CD4-positive, alpha-beta memory T cell (primary cell): ENCODE results near the gene SLC22A23. TPM values are rescaled to one million over a fixed set of nuclear protein-coding genes. Genes with fewer than 3 reads are reported as not detected.
A peak's percentile ranks its signal among the peaks of the same experiment; 100 is the strongest.

ENCODE experiments used
- CTCF ChIA-PET: fragments of 350-600 bp; sonication (Branson Sonifier 250); formaldehyde crosslinking; loops from one replicate; lab custom pipeline; 2021; ENCODE audit warnings: inconsistent platforms; ENCODE audit not compliant: partially characterized antibody; lab: Charles Lee
- POLR2A ChIA-PET: fragments of 350-600 bp; sonication (Branson Sonifier 250); formaldehyde crosslinking; loops from one replicate; lab custom pipeline; 2021; ENCODE audit not compliant: partially characterized antibody; lab: Charles Lee
- DNase-seq, 5 donors: peaks; one replicate each; pipeline versions ENCODE4 v3.0.0 to v3.0.0-alpha.2; 2020 to 2022; ENCODE audit warnings: mixed read lengths in 1 of 5
- H3K27ac ChIP-seq: one replicate; pipeline ENCODE4 v1.7.0; 2013; ENCODE audit warnings: low read depth, low read length
- H3K27me3 ChIP-seq: 2 replicates; pipeline ENCODE4 v1.7.0; 2013; ENCODE audit warnings: mild to moderate bottlenecking, low read length, moderate library complexity; ENCODE audit not compliant: insufficient read depth
- H3K36me3 ChIP-seq: 2 replicates; pipeline ENCODE4 v1.7.0; 2013; ENCODE audit warnings: mild to moderate bottlenecking, low read length, moderate library complexity; ENCODE audit not compliant: insufficient read depth
- H3K4me1 ChIP-seq: 2 replicates; pipeline ENCODE4 v1.7.0; 2013; ENCODE audit warnings: mild to moderate bottlenecking, low read length, moderate library complexity; ENCODE audit not compliant: insufficient read depth
- H3K4me3 ChIP-seq, 2 donors: one replicate each; pipeline ENCODE4 v1.7.0; 2013; ENCODE audit warnings: low read length in 2 of 2, mild to moderate bottlenecking in 1 of 2
- H3K9me3 ChIP-seq, 2 donors: one replicate each; pipeline ENCODE4 v1.7.0; 2013; ENCODE audit warnings: low read length in 2 of 2, control low read depth in 1 of 2; ENCODE audit not compliant: control insufficient read depth in 1 of 2
- H3K27ac Mint-ChIP-seq, 7 donors: one replicate each; pipeline ENCODE4 v1.8.0; 2020 to 2021; ENCODE audit warnings: mixed read lengths in 7 of 7, mild to moderate bottlenecking in 6 of 7, inconsistent platforms in 3 of 7, moderate library complexity in 3 of 7
- H3K27me3 Mint-ChIP-seq, 2 donors: one replicate each; pipeline ENCODE4 v1.8.0; 2020 to 2021; ENCODE audit warnings: mixed read lengths in 2 of 2
- H3K36me3 Mint-ChIP-seq, 2 donors: one replicate each; pipeline ENCODE4 v1.8.0; 2020 to 2021; ENCODE audit warnings: mixed read lengths in 2 of 2, inconsistent platforms in 1 of 2, mild to moderate bottlenecking in 1 of 2
- H3K4me1 Mint-ChIP-seq, 4 donors: one replicate each; pipeline ENCODE4 v1.8.0; 2020 to 2021; ENCODE audit warnings: mixed read lengths in 4 of 4, mild to moderate bottlenecking in 1 of 4
- H3K4me3 Mint-ChIP-seq, 8 donors: one replicate each; pipeline ENCODE4 v1.8.0; 2020 to 2021; ENCODE audit warnings: mixed read lengths in 8 of 8, mild to moderate bottlenecking in 7 of 8, moderate library complexity in 6 of 8, inconsistent platforms in 3 of 8
- H3K9me3 Mint-ChIP-seq, 8 donors: one replicate each; pipeline ENCODE4 v1.8.0; 2020 to 2021; ENCODE audit warnings: mixed read lengths in 8 of 8, mild to moderate bottlenecking in 5 of 8, inconsistent platforms in 3 of 8, moderate library complexity in 1 of 8
- intact Hi-C: fragments of 100-400 bp; cut with micrococcal nuclease; formaldehyde crosslinking; loops from one replicate; pipeline ENCODE4 v1.15.1; 2023
- polyA plus RNA-seq, 2 donors: library from polyadenylated mRNA; unstranded; fragments of 300-500 nt; fragmentation: Illumina TruSeq; gene quantifications; one replicate each; pipeline ENCODE4 v1.2.3, GENCODE V29; 2021
- total RNA-seq, 2 experiments: library from RNA; stranded (reverse); gene quantifications; one replicate each; pipeline ENCODE4 v1.2.3, GENCODE V29; 2021

The SLC22A23 gene
- total and polyA plus RNA-seq, 4 experiments from 2014 or later: 0.32 to 12.5 (median 5.7) TPM

GRCh38 chr6:3240595-3240994 lies 216.3 kb downstream of the SLC22A23 start:
- Histone ChIP-seq H3K36me3 (no peaks in the 10 kb centered on the region), H3K9me3 (no peaks in the 10 kb centered on the region), H3K4me3 (no peak overlapping the region), H3K27me3 (peaks cover 4% of the 10 kb centered on the region), H3K27ac (no peak overlapping the region), H3K4me1 (no peaks in the 10 kb centered on the region)
- intact Hi-C loops: no loop called here
- CTCF ChIA-PET: interaction anchor here (1.2 kb wide), 1 partner anchor 11 kb away, joined by 7 read pairs; no protein-coding TSS in a partner anchor
- POLR2A ChIA-PET: no interaction called here
- Mint-ChIP-seq H3K36me3 (no peaks in the 10 kb centered on the region), H3K4me3 (no peak overlapping the region), H3K27me3 (peaks cover 28 to 42% of the 10 kb centered on the region in 2 donors), H3K27ac (no peak overlapping the region), H3K9me3 (no peaks in the 10 kb centered on the region), H3K4me1 (peaks cover 0 to 2% (median 0%) of the 10 kb centered on the region in 4 donors)
- DNase-seq: no peak

GRCh38 chr6:3239110-3239830 lies 217.6 kb downstream of the SLC22A23 start:
- H3K9me3 Mint-ChIP-seq: no peaks in the 10 kb centered on the region
- peaks cover 31 to 43% of the 10 kb centered on the region in 2 donors for H3K27me3 Mint-ChIP-seq
- peak overlapping the region in 1 of 7 donors; percentile 25 for H3K27ac Mint-ChIP-seq
- Histone ChIP-seq H3K4me1 (no peaks in the 10 kb centered on the region), H3K36me3 (no peaks in the 10 kb centered on the region), H3K9me3 (no peaks in the 10 kb centered on the region), H3K27ac (no peak overlapping the region), H3K27me3 (peaks cover 5% of the 10 kb centered on the region), H3K4me3 (no peak overlapping the region)
- POLR2A ChIA-PET: no interaction called here
- intact Hi-C loops: no loop called here
- H3K36me3 Mint-ChIP-seq: no peaks in the 10 kb centered on the region
- no peak overlapping the region for H3K4me3 Mint-ChIP-seq
- no peak for DNase-seq
- CTCF ChIA-PET: interaction anchor here (0.9 kb wide), 1 partner anchor 12 kb away, joined by 3 read pairs; no protein-coding TSS in a partner anchor
- peaks cover 0 to 3% (median 0%) of the 10 kb centered on the region in 4 donors for H3K4me1 Mint-ChIP-seq

- DNase-seq: no peak
- Histone ChIP-seq H3K9me3 (no peaks in the 10 kb centered on the region), H3K4me3 (no peak overlapping the region), H3K27ac (no peak overlapping the region), H3K27me3 (peaks cover 10% of the 10 kb centered on the region), H3K36me3 (no peaks in the 10 kb centered on the region), H3K4me1 (no peaks in the 10 kb centered on the region)
- intact Hi-C loops: no loop called here
- ChIA-PET POLR2A (no interaction called here), CTCF (interaction anchor here (0.6 to 2.0 kb wide), 2 partner anchors 13 to 33 kb away, joined by 3 to 5 read pairs; no protein-coding TSS in a partner anchor)
- Mint-ChIP-seq H3K27me3 (peaks cover 36 to 46% of the 10 kb centered on the region in 2 donors), H3K36me3 (no peaks in the 10 kb centered on the region), H3K4me3 (no peak overlapping the region), H3K27ac (no peak overlapping the region), H3K4me1 (peaks cover 0 to 3% (median 0%) of the 10 kb centered on the region in 4 donors), H3K9me3 (no peaks in the 10 kb centered on the region)
These were observed 218.8 kb downstream of the SLC22A23 start for GRCh38 chr6:3237761-3238662.

- no peak overlapping the region for H3K4me3 Mint-ChIP-seq
- H3K4me3 ChIP-seq: no peak overlapping the region
- H3K9me3 Mint-ChIP-seq: peaks cover 0 to 4% (median 0%) of the 10 kb centered on the region in 8 donors
- H3K27me3 ChIP-seq: peaks cover 24% of the 10 kb centered on the region
- POLR2A ChIA-PET: no interaction called here
- H3K36me3 ChIP-seq: no peaks in the 10 kb centered on the region
- H3K4me1 ChIP-seq: peaks cover 13% of the 10 kb centered on the region
- no peaks in the 10 kb centered on the region for H3K36me3 Mint-ChIP-seq
- intact Hi-C loops: no loop called here
- peaks cover 49 to 57% of the 10 kb centered on the region in 2 donors for H3K27me3 Mint-ChIP-seq
- CTCF ChIA-PET: interaction anchor here (0.6 to 2.0 kb wide), 2 partner anchors 15 to 786 kb away, joined by 4 to 5 read pairs; no protein-coding TSS in a partner anchor
- H3K4me1 Mint-ChIP-seq: peaks cover 9 to 16% (median 13%) of the 10 kb centered on the region in 4 donors
- H3K9me3 ChIP-seq: no peaks in the 10 kb centered on the region
- no peak overlapping the region for H3K27ac Mint-ChIP-seq
- H3K27ac ChIP-seq: no peak overlapping the region
- no peak for DNase-seq
These were observed 220.8 kb downstream of the SLC22A23 start for GRCh38 chr6:3236005-3236404.

- POLR2A ChIA-PET: no interaction called here
- intact Hi-C loops: no loop called here
- peaks cover 0 to 7% (median 0%) of the 10 kb centered on the region in 8 donors for H3K9me3 Mint-ChIP-seq
- no peak overlapping the region for H3K4me3 Mint-ChIP-seq
- CTCF ChIA-PET: interaction anchor here (0.6 kb wide), 1 partner anchor 787 kb away, joined by 4 read pairs; no protein-coding TSS in a partner anchor
- peaks cover 12 to 22% (median 17%) of the 10 kb centered on the region in 4 donors for H3K4me1 Mint-ChIP-seq
- H3K27ac Mint-ChIP-seq: no peak overlapping the region
- H3K36me3 Mint-ChIP-seq: no peaks in the 10 kb centered on the region
- no peaks in the 10 kb centered on the region for H3K9me3 ChIP-seq
- H3K4me1 ChIP-seq: peaks cover 17% of the 10 kb centered on the region
- peaks cover 29% of the 10 kb centered on the region for H3K27me3 ChIP-seq
- peaks cover 50 to 61% of the 10 kb centered on the region in 2 donors for H3K27me3 Mint-ChIP-seq
- DNase-seq: no peak
- H3K27ac ChIP-seq: no peak overlapping the region
- H3K36me3 ChIP-seq: no peaks in the 10 kb centered on the region
- H3K4me3 ChIP-seq: no peak overlapping the region
These were observed 221.4 kb downstream of the SLC22A23 start for GRCh38 chr6:3235486-3235885.

- no peaks in the 10 kb centered on the region for H3K36me3 Mint-ChIP-seq
- POLR2A ChIA-PET: no interaction called here
These were observed 222.9 kb downstream of the SLC22A23 start for GRCh38 chr6:3233904-3234303.

More at GRCh38 chr6:3233904-3234303, 222.9 kb downstream of the SLC22A23 start:
- Mint-ChIP-seq H3K4me1 (peaks cover 20 to 37% (median 30%) of the 10 kb centered on the region in 4 donors), H3K27me3 (peaks cover 60 to 64% of the 10 kb centered on the region in 2 donors), H3K9me3 (peaks cover 0 to 7% (median 0%) of the 10 kb centered on the region in 8 donors), H3K27ac (no peak overlapping the region), H3K4me3 (no peak overlapping the region)
- no peaks in the 10 kb centered on the region for H3K36me3 ChIP-seq
- H3K9me3 ChIP-seq: no peaks in the 10 kb centered on the region
- peaks cover 45% of the 10 kb centered on the region for H3K27me3 ChIP-seq
- H3K4me1 ChIP-seq: peaks cover 32% of the 10 kb centered on the region
- no peak overlapping the region for H3K4me3 ChIP-seq
- CTCF ChIA-PET: interaction anchor here (0.8 to 1.1 kb wide), 2 partner anchors 18 to 114 kb away, joined by 3 to 4 read pairs; no protein-coding TSS in a partner anchor
- no peak for DNase-seq
- no peak overlapping the region for H3K27ac ChIP-seq
- intact Hi-C loops: no loop called here
